CD14-positive monocyte (primary cell): ENCODE data around the gene PANK4. TPM values are rescaled to one million over a fixed set of nuclear protein-coding genes. Genes with fewer than 3 reads are reported as not detected.

ENCODE experiments used
- DNase-seq, 3 donors: peaks; one replicate each; pipeline ENCODE4 v3.0.0-alpha.2; 2011 to 2022
- H2AFZ ChIP-seq: 2 replicates; pipeline ENCODE4 v1.6.0; 2012; ENCODE audit warnings: mild to moderate bottlenecking, low read depth, low read length, inconsistent platforms; ENCODE audit not compliant: insufficient read depth, poor library complexity, severe bottlenecking
- H3K27ac ChIP-seq, 2 donors: 1 replicate in 1 of 2; 2 replicates in 1 of 2; pipeline ENCODE4 v1.5.1; 2012 to 2013; ENCODE audit warnings: low read length in 2 of 2, control low read depth in 1 of 2, inconsistent platforms in 1 of 2, low read depth in 1 of 2, mild to moderate bottlenecking in 1 of 2
- H3K27me3 ChIP-seq, 2 donors: one replicate each; pipeline versions ENCODE4 v1.6.0 to v1.6.1; 2011 to 2013; ENCODE audit warnings: low read length in 2 of 2; ENCODE audit not compliant: control insufficient read depth in 2 of 2, insufficient read depth in 2 of 2
- H3K36me3 ChIP-seq, 2 donors: replicated peaks in 1 of 2; 1 replicate in 1 of 2; 2 replicates in 1 of 2; pipeline versions ENCODE4 v1.5.1 to v1.6.1; 2012 to 2013; ENCODE audit warnings: low read length in 2 of 2, control low read depth in 1 of 2, inconsistent platforms in 1 of 2, mild to moderate bottlenecking in 1 of 2; ENCODE audit not compliant: insufficient read depth in 2 of 2, control insufficient read depth in 1 of 2
- H3K4me1 ChIP-seq, 2 donors: 1 replicate in 1 of 2; 2 replicates in 1 of 2; pipeline versions ENCODE4 v1.5.1 to v1.6.1; 2012 to 2013; ENCODE audit warnings: low read length in 2 of 2, control low read depth in 1 of 2, inconsistent platforms in 1 of 2, mild to moderate bottlenecking in 1 of 2, moderate library complexity in 1 of 2; ENCODE audit not compliant: insufficient read depth in 2 of 2, control insufficient read depth in 1 of 2
- H3K4me2 ChIP-seq: replicated peaks from 2 replicates; pipeline ENCODE3; 2012; ENCODE audit warnings: low read length, moderate library complexity, mild to moderate bottlenecking; ENCODE audit not compliant: poor library complexity, severe bottlenecking; ENCODE audit errors: extremely low read depth
- H3K4me3 ChIP-seq, 3 experiments: fragments of 200-600 bp in 1 of 3; sonication (generic) in 1 of 3; replicated peaks in 1 of 3; 1 replicate in 2 of 3; 2 replicates in 1 of 3; pipeline ENCODE4 v1.5.1; 2011 to 2013; ENCODE audit warnings: low read length in 3 of 3, mild to moderate bottlenecking in 3 of 3, control low read depth in 2 of 3, low read depth in 2 of 3, inconsistent platforms in 1 of 3, moderate library complexity in 1 of 3
- H3K79me2 ChIP-seq: 2 replicates; pipeline ENCODE4 v1.6.0; 2012; ENCODE audit warnings: mild to moderate bottlenecking, control low read depth, inconsistent platforms, low read length, moderate library complexity; ENCODE audit not compliant: insufficient read depth
- H3K9ac ChIP-seq: 2 replicates; pipeline ENCODE4 v1.6.0; 2017; ENCODE audit warnings: low read length, mild to moderate bottlenecking; ENCODE audit not compliant: insufficient read depth, poor library complexity, severe bottlenecking
- H3K9me3 ChIP-seq, 2 donors: replicated peaks in 1 of 2; 1 replicate in 1 of 2; 2 replicates in 1 of 2; pipeline versions ENCODE4 v1.5.1 to v1.6.1; 2012 to 2013; ENCODE audit warnings: low read length in 2 of 2, control low read depth in 1 of 2; ENCODE audit not compliant: control insufficient read depth in 1 of 2, insufficient read depth in 1 of 2
- H4K20me1 ChIP-seq: 2 replicates; pipeline ENCODE4 v1.6.0; 2012; ENCODE audit warnings: mild to moderate bottlenecking, low read length, control low read depth, moderate library complexity; ENCODE audit not compliant: insufficient read depth
- H3K27ac Mint-ChIP-seq, 7 donors: one replicate each; pipeline ENCODE4 v1.8.0; 2020; ENCODE audit warnings: mild to moderate bottlenecking in 7 of 7, mixed read lengths in 7 of 7, moderate library complexity in 6 of 7, inconsistent platforms in 2 of 7
- H3K27me3 Mint-ChIP-seq, 3 donors: one replicate each; pipeline ENCODE4 v1.8.0; 2021 to 2022; ENCODE audit warnings: low read depth in 3 of 3, mild to moderate bottlenecking in 3 of 3, mixed read lengths in 3 of 3, moderate library complexity in 3 of 3, inconsistent platforms in 1 of 3
- H3K36me3 Mint-ChIP-seq, 2 donors: one replicate each; pipeline ENCODE4 v1.8.0; 2020; ENCODE audit warnings: mixed read lengths in 2 of 2, inconsistent platforms in 1 of 2, mild to moderate bottlenecking in 1 of 2
- H3K4me1 Mint-ChIP-seq: one replicate; pipeline ENCODE4 v1.8.0; 2020; ENCODE audit warnings: mild to moderate bottlenecking, mixed read lengths
- H3K4me3 Mint-ChIP-seq, 2 donors: one replicate each; pipeline ENCODE4 v1.8.0; 2020; ENCODE audit warnings: mild to moderate bottlenecking in 2 of 2, mixed read lengths in 2 of 2, moderate library complexity in 1 of 2
- H3K9me3 Mint-ChIP-seq, 7 donors: one replicate each; pipeline ENCODE4 v1.8.0; 2020 to 2022; ENCODE audit warnings: mixed read lengths in 7 of 7, mild to moderate bottlenecking in 6 of 7, moderate library complexity in 6 of 7, inconsistent platforms in 2 of 7
- WGBS: methylation state at CpG from one replicate; pipeline ENCODE4 v1.1.5; 2013; ENCODE audit warnings: missing lambda C conversion rate; ENCODE audit not compliant: insufficient coverage; 5-methylcytosine and 5-hydroxymethylcytosine counted together
- intact Hi-C, 2 donors: fragments of 100-400 bp; cut with micrococcal nuclease; formaldehyde crosslinking; loops; one replicate each; pipeline versions ENCODE4 v1.15.0 to v1.15.1; 2023
- polyA plus RNA-seq, 3 donors: library from polyadenylated mRNA; depleted of rRNA in 1 of 3; unstranded in 2 of 3; stranded (reverse) in 1 of 3; fragments of 300-500 nt in 2 of 3; fragments of >200 nt in 1 of 3; fragmentation: Illumina TruSeq in 2 of 3; gene quantifications; 1 replicate in 2 of 3; 2 replicates in 1 of 3; pipeline ENCODE4 v1.2.3, GENCODE V29; 2012 to 2021
- TF ChIP-seq, protein P1 (sequence below): fragments of 200-600 bp; IDR thresholded peaks from one replicate; pipeline ENCODE4 v1.8.0; 2022; ENCODE audit warnings: antibody characterized with exemption, mild to moderate bottlenecking

Gene PANK4
- polyA plus RNA-seq, 3 donors, result 11.9 to 30.2 (median 13.7) TPM

DNA sequence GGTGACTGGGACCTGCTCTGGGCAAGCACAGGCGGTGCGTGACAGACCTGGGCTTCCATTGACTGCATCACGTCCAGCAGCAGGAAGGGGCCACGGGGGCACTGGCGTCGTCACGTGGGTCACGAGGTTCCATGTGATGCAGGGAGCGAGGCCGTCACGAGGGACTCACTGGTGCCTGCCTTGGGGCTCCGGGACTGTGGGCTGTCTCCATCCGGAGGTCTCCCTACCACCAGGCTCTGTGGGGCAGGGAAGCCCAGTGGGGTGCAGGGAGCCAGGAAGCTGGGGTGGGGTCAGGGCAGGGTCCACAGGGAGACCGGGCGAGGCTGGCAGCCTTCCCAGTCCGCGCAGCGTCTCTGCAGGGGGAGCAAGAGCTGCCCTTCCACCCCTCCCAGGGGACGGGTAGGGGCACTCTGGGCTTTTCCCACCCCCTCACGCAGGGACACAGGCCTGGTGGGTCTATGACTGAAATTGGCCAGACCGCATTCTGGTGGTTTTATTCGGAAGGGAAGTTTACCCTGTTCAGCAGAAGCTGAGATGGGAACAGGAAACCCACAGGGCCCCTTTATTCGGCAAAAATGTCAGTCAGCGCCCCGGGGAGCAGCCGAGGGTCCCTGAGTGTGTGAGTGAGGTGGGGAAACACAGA is 29.4 kb upstream of the PANK4 start:
- peaks cover 31 to 33% of the 10 kb centered on the region in 2 donors for H3K36me3 ChIP-seq
- peaks cover 31% of the 10 kb centered on the region for H4K20me1 ChIP-seq
- H3K4me2 ChIP-seq, result peak overlapping the region; percentile 97
- Mint-ChIP-seq H3K36me3 (peaks cover 24 to 33% of the 10 kb centered on the region in 2 donors), H3K27me3 (peaks cover 7 to 16% (median 14%) of the 10 kb centered on the region in 3 donors), H3K27ac (peak overlapping the region; percentile 97 to 100 (median 98)), H3K4me1 (peaks cover 26% of the 10 kb centered on the region), H3K9me3 (peaks cover 0 to 3% (median 0%) of the 10 kb centered on the region in 7 donors), H3K4me3 (peak overlapping the region; percentile 93 to 96)
- DNase-seq, result peak; percentile 95 to 99 (median 97)
- peaks cover 27% of the 10 kb centered on the region for H3K79me2 ChIP-seq
- TF ChIP-seq, protein P1, sequence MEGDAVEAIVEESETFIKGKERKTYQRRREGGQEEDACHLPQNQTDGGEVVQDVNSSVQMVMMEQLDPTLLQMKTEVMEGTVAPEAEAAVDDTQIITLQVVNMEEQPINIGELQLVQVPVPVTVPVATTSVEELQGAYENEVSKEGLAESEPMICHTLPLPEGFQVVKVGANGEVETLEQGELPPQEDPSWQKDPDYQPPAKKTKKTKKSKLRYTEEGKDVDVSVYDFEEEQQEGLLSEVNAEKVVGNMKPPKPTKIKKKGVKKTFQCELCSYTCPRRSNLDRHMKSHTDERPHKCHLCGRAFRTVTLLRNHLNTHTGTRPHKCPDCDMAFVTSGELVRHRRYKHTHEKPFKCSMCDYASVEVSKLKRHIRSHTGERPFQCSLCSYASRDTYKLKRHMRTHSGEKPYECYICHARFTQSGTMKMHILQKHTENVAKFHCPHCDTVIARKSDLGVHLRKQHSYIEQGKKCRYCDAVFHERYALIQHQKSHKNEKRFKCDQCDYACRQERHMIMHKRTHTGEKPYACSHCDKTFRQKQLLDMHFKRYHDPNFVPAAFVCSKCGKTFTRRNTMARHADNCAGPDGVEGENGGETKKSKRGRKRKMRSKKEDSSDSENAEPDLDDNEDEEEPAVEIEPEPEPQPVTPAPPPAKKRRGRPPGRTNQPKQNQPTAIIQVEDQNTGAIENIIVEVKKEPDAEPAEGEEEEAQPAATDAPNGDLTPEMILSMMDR, result no peak
- H3K4me3 ChIP-seq, result peak overlapping the region; percentile 77 to 98 (median 82)
- peak overlapping the region; percentile 96 to 97 for H3K27ac ChIP-seq
- peak overlapping the region; percentile 93 for H3K9ac ChIP-seq
- under 1% methylated on average over 24 of the region's 26 CpGs for WGBS
- H3K4me1 ChIP-seq, result peaks cover 35 to 39% of the 10 kb centered on the region in 2 donors
- H2AFZ ChIP-seq, result peak overlapping the region; percentile 69
- intact Hi-C loops, result no loop called here
- H3K27me3 ChIP-seq, result no peaks in the 10 kb centered on the region
- H3K9me3 ChIP-seq, result no peaks in the 10 kb centered on the region

DNA sequence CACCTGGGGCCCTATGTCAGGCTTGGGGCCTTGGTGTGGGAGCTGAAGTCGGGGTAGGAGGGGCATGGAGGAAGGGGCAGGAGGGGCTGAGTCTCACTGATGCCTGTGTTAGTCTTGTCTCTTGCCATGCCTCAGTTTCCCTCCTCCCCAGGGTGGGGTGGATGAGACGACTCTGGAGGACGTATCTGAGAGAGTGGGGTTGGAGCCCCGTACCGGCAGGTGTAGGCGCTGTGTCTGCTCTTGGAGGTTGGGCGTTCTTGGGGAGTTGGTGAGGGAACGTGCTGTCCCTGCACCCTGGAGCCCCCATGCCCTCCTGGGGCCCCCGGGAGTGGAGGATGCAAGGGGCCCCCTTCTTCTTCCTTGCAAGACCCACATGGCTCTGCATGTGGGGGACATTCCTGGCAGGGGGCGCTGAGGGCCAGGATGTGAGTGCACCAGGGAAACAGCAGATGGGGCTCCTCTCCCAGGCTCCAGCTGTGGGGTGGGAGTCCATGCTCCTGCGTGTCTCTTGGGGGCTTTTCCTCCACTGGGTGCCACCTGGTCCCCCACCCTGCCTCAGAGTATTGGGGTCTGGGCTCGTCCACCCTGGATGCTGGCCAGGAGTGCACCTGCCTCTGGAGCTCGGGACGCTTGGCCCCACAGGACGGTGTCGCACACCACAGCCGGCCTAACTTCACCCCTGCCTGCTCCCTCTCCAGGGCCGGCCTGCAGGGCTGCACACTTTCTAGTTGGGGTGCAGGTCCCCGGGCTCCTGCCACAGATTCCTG is 28.4 kb upstream of the PANK4 start:
- H3K9ac ChIP-seq, result peak overlapping the region; percentile 93
- H4K20me1 ChIP-seq, result peaks cover 22% of the 10 kb centered on the region
- Mint-ChIP-seq H3K27ac (peak overlapping the region; percentile 74 to 100 (median 98)), H3K36me3 (peaks cover 17 to 24% of the 10 kb centered on the region in 2 donors), H3K4me1 (peaks cover 34% of the 10 kb centered on the region), H3K9me3 (peaks cover 0 to 3% (median 0%) of the 10 kb centered on the region in 7 donors), H3K4me3 (peak overlapping the region; percentile 34 to 96), H3K27me3 (peaks cover 9 to 16% (median 14%) of the 10 kb centered on the region in 3 donors)
- H2AFZ ChIP-seq, result no peak overlapping the region
- peak overlapping the region; percentile 96 to 97 for H3K27ac ChIP-seq
- TF ChIP-seq, protein P1, result peak; percentile 59
- H3K9me3 ChIP-seq, result no peaks in the 10 kb centered on the region
- H3K79me2 ChIP-seq, result peaks cover 27% of the 10 kb centered on the region
- WGBS, result 17% methylated on average over 14 of the region's 19 CpGs
- peaks cover 22 to 23% of the 10 kb centered on the region in 2 donors for H3K36me3 ChIP-seq
- intact Hi-C loops, result no loop called here
- H3K4me2 ChIP-seq, result peak overlapping the region; percentile 97
- peaks cover 43 to 48% of the 10 kb centered on the region in 2 donors for H3K4me1 ChIP-seq
- H3K4me3 ChIP-seq, result peak overlapping the region in 1 of 3 experiments; percentile 98
- peak in 1 of 3 donors; percentile 53 for DNase-seq
- H3K27me3 ChIP-seq, result no peaks in the 10 kb centered on the region
